Activated B cell treated with CpG ODN at 0.5 μM for 24 hours (primary cell): Measurements from ENCODE around the gene TNFSF12. TPM values are rescaled to one million over a fixed set of nuclear protein-coding genes. Genes with fewer than 3 reads are reported as not detected.

Experiments used
- ATAC-seq: fragments of 200-7000 bp; cut with Tn5 transposase; one replicate; pipeline ENCODE4 v1.10.0; 2021; ENCODE audit warnings: low read depth, mild to moderate bottlenecking, moderate library complexity
- CTCF ChIA-PET: fragments of 350-600 bp; sonication (Branson Sonifier 250); formaldehyde crosslinking; loops from one replicate; lab custom pipeline; 2021; ENCODE audit warnings: antibody characterized with exemption; lab: Charles Lee
- POLR2A ChIA-PET: fragments of 350-600 bp; sonication (Branson Sonifier 250); formaldehyde crosslinking; loops from one replicate; lab custom pipeline; 2021; ENCODE audit warnings: antibody characterized with exemption; lab: Charles Lee
- DNase-seq: peaks from one replicate; pipeline ENCODE4 v3.0.0; 2022
- H3K27ac Mint-ChIP-seq: one replicate; pipeline ENCODE4 v1.8.0; 2020; ENCODE audit warnings: mixed read lengths
- H3K27me3 Mint-ChIP-seq: one replicate; pipeline ENCODE4 v1.8.0; 2021; ENCODE audit warnings: mixed read lengths
- H3K36me3 Mint-ChIP-seq: one replicate; pipeline ENCODE4 v1.8.0; 2021; ENCODE audit warnings: low read depth, mixed read lengths
- H3K4me1 Mint-ChIP-seq: one replicate; pipeline ENCODE4 v1.8.0; 2021; ENCODE audit warnings: mixed read lengths
- H3K4me3 Mint-ChIP-seq: one replicate; pipeline ENCODE4 v1.8.0; 2020; ENCODE audit warnings: mild to moderate bottlenecking, mixed read lengths
- H3K9me3 Mint-ChIP-seq: one replicate; pipeline ENCODE4 v1.8.0; 2020; ENCODE audit warnings: mixed read lengths
- intact Hi-C: fragments of 100-400 bp; cut with micrococcal nuclease; formaldehyde crosslinking; loops from one replicate; pipeline ENCODE4 v1.15.1; 2024
- total RNA-seq: library from RNA; stranded (reverse); gene quantifications from 2 replicates; pipeline ENCODE4 v1.2.3, GENCODE V29; 2022
- TF ChIP-seq, protein P1 (sequence below): fragments of 200-600 bp; IDR thresholded peaks from one replicate; pipeline ENCODE4 v1.8.0; 2022; ENCODE audit warnings: antibody characterized with exemption, mild to moderate bottlenecking

TNFSF12 gene
- total RNA-seq, 1 donor from 2014 or later, result 30.7 TPM

DNA sequence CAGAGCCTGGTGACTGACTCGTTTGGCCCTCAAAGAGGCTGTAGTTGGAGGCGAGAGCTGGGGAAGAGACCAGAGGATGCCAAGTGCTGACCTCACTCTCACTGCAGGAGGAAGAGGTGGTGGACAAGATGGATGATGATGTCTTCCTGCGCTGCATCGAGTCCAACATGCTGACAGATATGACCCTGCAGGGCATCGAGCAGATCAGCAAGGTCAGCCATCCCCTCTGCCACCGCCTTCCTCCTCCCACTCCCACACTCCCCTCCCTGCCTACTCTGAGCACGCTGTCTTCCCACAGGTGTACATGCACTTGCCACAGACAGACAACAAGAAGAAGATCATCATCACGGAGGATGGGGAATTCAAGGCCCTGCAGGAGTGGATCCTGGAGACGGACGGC lies 37.8 kb upstream of the TNFSF12 start:
- Mint-ChIP-seq H3K9me3 (no peaks in the 10 kb centered on the region), H3K4me1 (no peaks in the 10 kb centered on the region), H3K27me3 (no peaks in the 10 kb centered on the region), H3K27ac (no peak overlapping the region), H3K36me3 (peaks cover 85% of the 10 kb centered on the region), H3K4me3 (no peak overlapping the region)
- intact Hi-C loops, result no loop called here
- ATAC-seq (no peak), DNase-seq (no peak)
- POLR2A ChIA-PET, result interaction anchor here (0.7 kb wide), 1 partner anchor 39 kb away, joined by 3 read pairs; no protein-coding TSS in a partner anchor
- CTCF ChIA-PET, result interaction anchor here (0.9 kb wide), 1 partner anchor 75 kb away, joined by 3 read pairs; no protein-coding TSS in a partner anchor
- TF ChIP-seq, protein P1, sequence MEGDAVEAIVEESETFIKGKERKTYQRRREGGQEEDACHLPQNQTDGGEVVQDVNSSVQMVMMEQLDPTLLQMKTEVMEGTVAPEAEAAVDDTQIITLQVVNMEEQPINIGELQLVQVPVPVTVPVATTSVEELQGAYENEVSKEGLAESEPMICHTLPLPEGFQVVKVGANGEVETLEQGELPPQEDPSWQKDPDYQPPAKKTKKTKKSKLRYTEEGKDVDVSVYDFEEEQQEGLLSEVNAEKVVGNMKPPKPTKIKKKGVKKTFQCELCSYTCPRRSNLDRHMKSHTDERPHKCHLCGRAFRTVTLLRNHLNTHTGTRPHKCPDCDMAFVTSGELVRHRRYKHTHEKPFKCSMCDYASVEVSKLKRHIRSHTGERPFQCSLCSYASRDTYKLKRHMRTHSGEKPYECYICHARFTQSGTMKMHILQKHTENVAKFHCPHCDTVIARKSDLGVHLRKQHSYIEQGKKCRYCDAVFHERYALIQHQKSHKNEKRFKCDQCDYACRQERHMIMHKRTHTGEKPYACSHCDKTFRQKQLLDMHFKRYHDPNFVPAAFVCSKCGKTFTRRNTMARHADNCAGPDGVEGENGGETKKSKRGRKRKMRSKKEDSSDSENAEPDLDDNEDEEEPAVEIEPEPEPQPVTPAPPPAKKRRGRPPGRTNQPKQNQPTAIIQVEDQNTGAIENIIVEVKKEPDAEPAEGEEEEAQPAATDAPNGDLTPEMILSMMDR, result no peak

GRCh38 chr17:7512105-7512504 lies 36.8 kb upstream of the TNFSF12 start:
- H3K27me3 Mint-ChIP-seq, result no peaks in the 10 kb centered on the region

DNA sequence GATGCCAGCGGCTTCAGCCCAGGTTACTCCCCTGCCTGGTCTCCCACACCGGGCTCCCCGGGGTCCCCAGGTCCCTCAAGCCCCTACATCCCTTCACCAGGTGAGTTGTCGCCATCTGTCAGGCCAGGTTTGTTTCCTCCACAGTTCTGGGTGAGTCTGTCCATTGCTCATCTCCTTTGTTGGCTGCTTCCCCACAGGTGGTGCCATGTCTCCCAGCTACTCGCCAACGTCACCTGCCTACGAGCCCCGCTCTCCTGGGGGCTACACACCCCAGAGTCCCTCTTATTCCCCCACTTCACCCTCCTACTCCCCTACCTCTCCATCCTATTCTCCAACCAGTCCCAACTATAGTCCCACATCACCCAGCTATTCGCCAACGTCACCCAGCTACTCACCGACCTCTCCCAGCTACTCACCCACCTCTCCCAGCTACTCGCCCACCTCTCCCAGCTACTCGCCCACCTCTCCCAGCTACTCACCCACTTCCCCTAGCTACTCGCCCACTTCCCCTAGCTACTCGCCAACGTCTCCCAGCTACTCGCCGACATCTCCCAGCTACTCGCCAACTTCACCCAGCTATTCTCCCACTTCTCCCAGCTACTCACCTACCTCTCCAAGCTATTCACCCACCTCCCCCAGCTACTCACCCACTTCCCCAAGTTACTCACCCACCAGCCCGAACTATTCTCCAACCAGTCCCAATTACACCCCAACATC lies 35.9 kb upstream of the TNFSF12 start:
- intact Hi-C loops, result no loop called here
- TF ChIP-seq, protein P1, result no peak
- POLR2A ChIA-PET, result interaction anchor here (0.9 to 4.4 kb wide), 4 partner anchors 29 to 76 kb away, joined by 4 to 98 read pairs (median 5); partner anchors contain the start of genes POLR2A, SENP3 and TNFSF13
- peaks cover 67% of the 10 kb centered on the region for H3K36me3 Mint-ChIP-seq
- no peak for ATAC-seq
- no peak for DNase-seq
- no peaks in the 10 kb centered on the region for H3K4me1 Mint-ChIP-seq
- no peaks in the 10 kb centered on the region for H3K27me3 Mint-ChIP-seq
- no peak overlapping the region for H3K4me3 Mint-ChIP-seq
- no peak overlapping the region for H3K27ac Mint-ChIP-seq
- H3K9me3 Mint-ChIP-seq, result no peaks in the 10 kb centered on the region
- CTCF ChIA-PET, result interaction anchor here (0.7 to 14.2 kb wide), 13 partner anchors 9 to 179 kb away, joined by 3 to 364 read pairs (median 9); partner anchors contain the start of genes SENP3, SOX15, TMEM95 and TNFSF13

More at GRCh38 chr17:7512105-7512504, 36.8 kb upstream of the TNFSF12 start:
- intact Hi-C loops, result no loop called here
- Mint-ChIP-seq H3K4me1 (no peaks in the 10 kb centered on the region), H3K36me3 (peaks cover 75% of the 10 kb centered on the region), H3K9me3 (no peaks in the 10 kb centered on the region), H3K27ac (no peak overlapping the region), H3K4me3 (no peak overlapping the region)
- ChIA-PET CTCF (interaction anchor here (1.6 to 14.2 kb wide), 2 partner anchors 47 to 77 kb away, joined by 13 to 364 read pairs; partner anchors contain the start of genes SENP3, SOX15 and TNFSF13), POLR2A (interaction anchor here (4.4 kb wide), 1 partner anchor 47 kb away, joined by 98 read pairs; the partner anchor contains the start of genes SENP3 and TNFSF13)
- TF ChIP-seq, protein P1, result no peak
- ATAC-seq, result no peak
- no peak for DNase-seq

DNA sequence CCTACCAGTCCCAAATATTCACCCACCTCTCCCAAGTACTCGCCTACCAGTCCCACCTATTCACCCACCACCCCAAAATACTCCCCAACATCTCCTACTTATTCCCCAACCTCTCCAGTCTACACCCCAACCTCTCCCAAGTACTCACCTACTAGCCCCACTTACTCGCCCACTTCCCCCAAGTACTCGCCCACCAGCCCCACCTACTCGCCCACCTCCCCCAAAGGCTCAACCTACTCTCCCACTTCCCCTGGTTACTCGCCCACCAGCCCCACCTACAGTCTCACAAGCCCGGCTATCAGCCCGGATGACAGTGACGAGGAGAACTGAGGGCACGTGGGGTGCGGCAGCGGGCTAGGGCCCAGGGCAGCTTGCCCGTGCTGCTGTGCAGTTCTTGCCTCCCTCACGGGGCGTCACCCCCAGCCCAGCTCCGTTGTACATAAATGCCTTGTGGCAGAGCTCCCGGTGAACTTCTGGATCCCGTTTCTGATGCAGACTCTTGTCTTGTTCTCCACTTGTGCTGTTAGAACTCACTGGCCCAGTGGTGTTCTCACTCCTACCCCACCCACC lies 34.9 kb upstream of the TNFSF12 start:
- DNase-seq (no peak), ATAC-seq (no peak)
- H3K4me3 Mint-ChIP-seq, result no peak overlapping the region
- CTCF ChIA-PET, result interaction anchor here (0.8 to 14.2 kb wide), 24 partner anchors 9 to 303 kb away, joined by 3 to 364 read pairs (median 5); partner anchors contain the start of genes MPDU1, SENP3, SOX15 and TMEM95
- POLR2A ChIA-PET, result interaction anchor here (0.6 to 4.4 kb wide), 6 partner anchors 9 to 75 kb away, joined by 3 to 98 read pairs (median 6); partner anchors contain the start of genes POLR2A, SENP3 and TNFSF13
- H3K4me1 Mint-ChIP-seq, result no peaks in the 10 kb centered on the region
- intact Hi-C loops, result loop anchor here (1.0 to 2.0 kb wide), 4 partner anchors 47 to 174 kb away; partner anchors contain the start of genes SENP3 and WRAP53
- TF ChIP-seq, protein P1, result no peak
- H3K27ac Mint-ChIP-seq, result no peak overlapping the region
- H3K27me3 Mint-ChIP-seq, result no peaks in the 10 kb centered on the region
- H3K36me3 Mint-ChIP-seq, result peaks cover 57% of the 10 kb centered on the region
- no peaks in the 10 kb centered on the region for H3K9me3 Mint-ChIP-seq
